GM21447 (cell line): ENCODE results near the gene RAB15.

Experiments
- ATAC-seq: cut with Tn5 transposase; IDR thresholded peaks from one replicate; pipeline ENCODE4 v1.9.1; 2021; ENCODE audit not compliant: unreplicated experiment

RAB15 gene

GRCh38 chr14:64971943-64972791, at the start of gene RAB15:
RAB15 (minus strand) TSS chr14:64972336; CDS start chr14:64972076, 260 bp downstream.
- no peak for ATAC-seq

- ATAC-seq: no peak
Observed at GRCh38 chr14:65019944-65020566, 47.9 kb upstream of the RAB15 start.

DNA sequence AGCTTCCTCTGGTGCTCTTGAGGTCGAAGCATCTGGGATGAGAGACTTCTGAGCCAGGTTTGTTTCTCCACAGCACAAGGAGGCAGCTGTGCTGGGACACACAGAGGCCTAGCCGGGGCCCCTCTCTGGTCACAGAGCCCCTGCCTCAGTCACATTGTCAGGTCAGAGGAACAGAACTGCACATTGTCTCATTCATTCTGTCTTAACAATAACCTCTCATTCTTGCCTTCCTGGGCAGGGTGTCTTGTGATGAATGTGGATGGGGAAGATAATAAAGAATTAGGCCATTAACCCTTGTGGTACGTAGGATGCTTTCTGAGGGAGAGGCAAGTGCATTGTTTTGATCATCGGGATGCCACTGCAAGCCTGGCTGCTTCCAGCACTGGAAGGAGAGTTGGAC, 44.3 kb upstream of the RAB15 start:
- no peak for ATAC-seq

- no peak for ATAC-seq
Observed at GRCh38 chr14:65015391-65015790, 43.3 kb upstream of the RAB15 start.

DNA sequence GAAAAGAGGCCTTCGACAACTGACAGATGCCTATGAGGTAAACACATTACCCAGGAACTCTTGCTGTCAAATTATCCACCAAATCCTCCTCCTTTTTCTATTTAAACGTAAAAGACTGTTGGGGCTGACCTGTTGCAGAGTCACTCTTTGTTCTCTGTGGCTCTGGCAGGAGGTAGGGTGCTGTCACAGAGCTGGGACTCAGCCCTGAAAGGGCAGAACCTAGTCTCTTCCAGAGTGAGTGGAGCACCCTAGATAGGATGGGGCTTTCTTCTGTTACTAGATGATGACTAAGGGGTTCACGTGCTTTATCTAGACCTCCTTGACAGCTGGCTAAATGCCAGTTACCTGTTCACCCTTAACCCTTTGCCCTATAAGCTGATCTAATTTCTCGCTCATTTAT, 40.2 kb upstream of the RAB15 start:
- ATAC-seq: no peak

DNA sequence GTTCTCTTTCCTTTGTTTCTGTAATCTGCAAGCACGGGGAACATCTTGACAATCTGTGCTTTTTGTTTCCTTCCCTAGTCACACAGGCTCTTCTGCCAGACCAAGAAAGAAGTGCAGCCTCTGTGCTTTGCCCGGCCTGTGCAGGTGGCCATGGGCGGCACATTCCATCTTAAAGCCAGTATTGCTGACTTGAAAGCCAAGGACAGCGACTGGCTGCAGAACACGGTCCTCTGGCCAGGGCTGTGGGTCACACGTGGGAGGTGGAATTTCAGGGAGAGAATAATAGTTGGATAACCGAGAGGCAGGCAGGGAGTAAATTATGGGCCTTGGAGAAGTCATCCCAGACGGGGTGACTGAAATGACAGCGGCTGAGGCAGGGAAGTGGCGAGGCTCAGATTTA, 39.4 kb upstream of the RAB15 start:
- no peak for ATAC-seq

GRCh38 chr14:65010211-65010931, 38.2 kb upstream of the RAB15 start:
- ATAC-seq: no peak

DNA sequence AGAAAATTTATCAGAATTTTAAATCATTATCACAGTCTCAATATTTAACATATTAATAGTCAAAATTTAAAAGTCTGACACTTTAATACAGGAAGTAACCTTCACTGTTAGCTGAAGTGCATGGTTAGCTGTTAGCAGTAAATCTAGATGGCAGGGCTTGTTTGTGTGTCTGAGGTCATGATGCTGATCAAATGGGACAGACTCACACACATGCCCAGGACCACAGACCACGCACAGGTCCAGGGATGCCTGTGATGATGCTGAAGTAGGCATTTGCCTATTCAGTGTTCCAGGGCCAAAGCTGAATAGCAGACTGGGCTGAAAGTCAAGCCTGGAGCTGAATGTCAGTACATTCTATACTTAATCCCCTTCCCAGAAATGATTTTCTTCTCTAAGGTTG, 35.1 kb upstream of the RAB15 start:
- ATAC-seq: no peak

DNA sequence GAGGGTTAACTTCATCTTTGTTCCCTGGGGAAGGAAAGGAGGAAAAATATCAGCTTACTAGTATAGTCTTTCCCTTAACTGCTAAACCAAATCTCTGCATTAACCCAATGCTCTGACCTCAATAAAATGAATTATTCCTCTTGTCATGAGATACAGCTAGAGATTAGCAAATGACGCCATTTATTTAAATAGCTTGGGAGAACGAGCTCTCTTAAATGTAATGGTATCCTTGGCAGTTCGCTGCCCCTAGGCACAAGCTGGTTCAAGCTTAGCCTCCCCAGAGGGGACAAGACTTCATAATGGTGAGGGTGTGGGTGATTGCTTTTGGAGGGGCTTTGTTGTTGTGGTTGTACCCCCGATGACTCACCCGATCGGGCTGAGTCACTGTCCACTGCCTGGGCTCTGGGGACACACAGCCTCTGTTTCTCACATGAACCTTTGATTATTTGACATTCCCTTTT, 34.2 kb upstream of the RAB15 start:
- ATAC-seq: no peak

DNA sequence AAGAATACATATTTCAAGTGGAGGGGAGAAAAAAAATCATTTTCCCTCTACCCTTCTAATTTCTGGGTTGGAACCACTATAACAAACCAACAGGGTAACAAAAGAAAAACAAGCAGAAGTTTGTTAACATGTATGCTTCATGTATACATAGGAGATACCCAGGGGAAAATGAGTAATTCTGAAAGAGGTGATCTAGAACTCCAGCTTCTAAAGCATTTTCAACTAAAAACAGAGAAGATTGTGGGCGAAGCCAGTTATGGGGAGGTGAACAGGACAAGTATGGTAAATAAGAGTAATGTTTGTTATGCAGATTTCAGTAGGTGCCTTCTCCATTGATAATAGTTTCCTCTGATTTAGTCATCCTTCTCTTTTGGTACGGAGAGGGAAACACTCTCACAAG, 31.3 kb upstream of the RAB15 start:
- ATAC-seq: peak; percentile 74

DNA sequence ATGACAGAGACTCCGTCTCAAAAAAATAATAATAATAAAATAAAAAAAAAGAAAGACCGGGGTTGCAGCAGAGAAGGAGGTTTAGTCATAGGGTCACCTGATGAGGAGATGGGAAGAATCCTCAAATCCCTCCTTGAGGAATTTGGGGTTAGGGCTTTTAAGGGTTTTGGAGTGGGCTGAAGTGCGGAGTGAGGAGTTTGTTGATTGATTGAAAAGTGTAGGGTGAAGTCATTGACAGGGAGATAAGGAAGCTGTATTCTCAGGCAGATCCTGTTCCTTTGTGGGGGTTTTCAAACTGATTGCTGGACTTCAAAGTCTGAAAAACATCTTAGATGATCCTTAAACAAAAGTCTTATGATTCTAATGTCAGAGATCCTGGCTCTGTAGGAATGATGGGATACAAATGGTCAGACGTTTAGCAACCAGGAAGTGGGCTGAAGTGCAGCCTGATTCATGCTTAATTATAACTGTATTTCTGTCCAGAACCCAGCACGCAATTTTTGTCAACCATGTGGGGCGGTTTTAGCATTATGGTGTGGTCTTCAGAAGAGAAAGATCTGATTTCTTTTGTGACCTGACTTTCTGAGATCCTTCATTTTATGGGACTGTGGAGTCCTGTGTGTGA, 30.6 kb upstream of the RAB15 start:
- no peak for ATAC-seq

- ATAC-seq: no peak
Observed at GRCh38 chr14:65001723-65002122, 29.6 kb upstream of the RAB15 start.

- ATAC-seq: no peak
Observed at GRCh38 chr14:65000898-65001591, 28.9 kb upstream of the RAB15 start.

- no peak for ATAC-seq
Observed at GRCh38 chr14:64998455-64998931, 26.4 kb upstream of the RAB15 start.

DNA sequence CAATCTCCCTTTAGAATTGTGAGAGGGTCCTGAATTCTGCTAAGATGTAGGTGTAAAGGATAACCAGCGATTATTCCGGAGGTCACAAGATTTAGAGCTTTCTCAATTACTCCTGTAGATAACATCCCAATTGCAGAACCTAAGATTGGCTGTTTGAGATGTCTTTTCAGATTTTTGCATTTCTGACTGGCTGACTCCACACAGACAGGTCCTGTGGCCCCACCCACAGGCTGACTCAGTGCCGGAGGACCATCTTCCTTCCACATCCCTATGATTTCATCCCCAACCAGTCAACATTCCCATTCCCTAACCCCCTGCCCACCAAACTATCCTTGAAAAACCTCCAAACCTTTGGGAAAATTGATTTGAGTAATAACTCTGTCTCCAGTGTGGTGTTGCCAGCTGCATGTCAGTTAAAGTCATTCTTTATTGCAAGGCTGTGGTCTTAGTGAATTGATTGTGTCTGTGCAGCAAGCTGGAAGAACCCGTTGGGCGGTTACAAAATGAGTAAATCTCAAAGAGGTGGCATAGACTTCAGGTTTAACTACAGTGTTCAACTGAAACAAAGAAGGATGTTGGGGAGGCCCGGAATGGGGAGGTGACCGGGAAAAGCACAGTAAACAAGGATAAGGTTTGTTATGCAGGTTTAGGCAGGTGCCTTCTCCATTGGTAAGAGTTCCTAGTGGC, 25.1 kb upstream of the RAB15 start:
- no peak for ATAC-seq

DNA sequence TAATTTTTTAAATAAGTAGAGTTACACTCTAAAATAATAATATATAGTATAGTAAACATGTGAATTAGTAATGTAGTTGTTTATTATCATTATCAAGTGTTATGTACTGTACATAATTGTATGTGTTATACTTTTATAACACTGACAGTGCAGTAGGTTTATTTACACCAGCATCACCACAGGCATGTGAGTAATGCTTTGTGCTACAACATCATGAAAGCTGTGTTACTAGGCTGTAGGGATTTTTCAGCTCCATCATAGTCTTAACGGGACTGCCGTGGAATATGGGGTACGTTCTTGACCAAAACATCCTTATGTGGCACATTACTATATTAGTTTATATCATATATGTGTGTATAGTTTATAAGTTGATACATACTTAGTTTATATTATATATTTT, 23.2 kb upstream of the RAB15 start:
- ATAC-seq: no peak

DNA sequence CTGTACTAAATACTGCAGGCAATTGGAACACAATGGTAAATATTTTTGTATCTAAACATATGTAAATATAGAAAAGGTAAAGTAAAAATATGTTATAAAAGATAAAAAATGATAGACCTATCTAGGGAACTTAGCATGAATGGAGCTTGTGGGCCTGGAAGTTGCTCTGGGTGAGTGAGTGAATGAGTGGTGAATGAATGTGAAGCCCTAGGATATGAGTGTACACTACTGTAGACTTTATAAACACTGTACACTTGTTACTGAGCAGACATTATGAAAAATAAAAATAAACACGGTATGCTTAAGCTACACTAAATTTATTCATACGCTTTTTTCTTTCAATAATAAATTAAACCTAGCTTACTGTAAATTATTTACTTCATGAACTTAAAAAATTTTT, 22.4 kb upstream of the RAB15 start:
- no peak for ATAC-seq

- ATAC-seq: no peak
Observed at GRCh38 chr14:64993266-64993930, 21.3 kb upstream of the RAB15 start.

DNA sequence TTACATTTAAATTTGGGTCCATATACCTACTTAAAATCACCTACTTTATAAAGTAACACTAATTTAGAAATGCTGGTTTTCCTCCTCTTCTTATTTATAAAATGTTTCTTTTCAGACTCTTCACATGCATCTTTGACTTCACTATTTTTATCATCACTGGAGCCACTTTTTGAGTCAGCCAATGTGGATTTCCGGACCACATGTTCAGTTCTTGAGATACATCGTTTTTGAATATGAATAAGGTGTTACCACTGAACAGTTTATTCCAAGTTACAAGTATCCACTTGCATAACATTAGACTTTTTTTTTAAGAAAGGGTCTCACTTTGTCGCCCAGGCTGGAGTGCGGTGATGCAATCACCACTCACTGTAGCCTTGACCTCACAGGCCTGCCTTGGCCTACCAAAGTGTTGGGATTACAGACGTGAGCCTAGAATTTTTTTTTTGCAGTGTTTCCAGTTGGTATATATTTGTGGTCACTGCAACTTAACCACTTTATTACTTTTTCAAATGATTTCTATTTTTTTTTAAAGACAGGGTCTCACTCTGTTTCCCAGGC, 20.3 kb upstream of the RAB15 start:
- ATAC-seq: no peak
